A549 (cell line): ENCODE results near the gene IL1RAP. TPM values are rescaled to one million over a fixed set of nuclear protein-coding genes. Genes with fewer than 3 reads are reported as not detected.

Experiments
- ATAC-seq, 2 experiments: fragments of 200-7000 bp in 1 of 2; fragments of >200 bp in 1 of 2; cut with Nextera tagmentation in 1 of 2; cut with Tn5 transposase in 1 of 2; 3 replicates each; pipeline versions ENCODE4 v1.8.0 to v1.9.1; 2018 to 2020; ENCODE audit warnings: mild to moderate bottlenecking in 1 of 2, moderate library complexity in 1 of 2
- CTCF ChIA-PET: fragments of 300-600 bp; sonication (Branson Sonifier 250); formaldehyde crosslinking; extraction: SDS; loops from one replicate; lab custom pipeline; 2021; ENCODE audit warnings: antibody characterized with exemption, inconsistent platforms; lab: Yijun Ruan, JAX
- POLR2A ChIA-PET: fragments of 350-600 bp; formaldehyde crosslinking; extraction: SDS; loops from one replicate; lab custom pipeline; 2021; ENCODE audit warnings: antibody characterized with exemption, inconsistent platforms; lab: Yijun Ruan, JAX
- DNase-seq, 2 experiments: peaks; one replicate each; pipeline versions ENCODE4 v3.0.0 to v3.0.0-alpha.2; 2011 to 2016; ENCODE audit warnings: low read depth in 1 of 2, low spot score in 1 of 2
- FAIRE-seq: peaks from 2 replicates; lab custom pipeline; 2011; peaks lifted over from hg19 to GRCh38; lab: Jason Lieb, UNC
- H3K27ac ChIP-seq, 2 experiments: fragments of >200 bp; sonication (Bioruptor Twin); formaldehyde crosslinking; 3 replicates each; pipeline ENCODE4 v1.5.1; 2016 to 2017
- H3K4me1 ChIP-seq: fragments of >200 bp; sonication (Bioruptor Twin); formaldehyde crosslinking; 3 replicates; pipeline ENCODE4 v1.6.1; 2016
- H3K4me2 ChIP-seq: fragments of >200 bp; sonication (Bioruptor Twin); formaldehyde crosslinking; 3 replicates; pipeline ENCODE4 v1.6.1; 2016
- H3K4me3 ChIP-seq: fragments of >200 bp; sonication (Bioruptor Twin); formaldehyde crosslinking; 3 replicates; pipeline ENCODE4 v1.5.1; 2016
- H3K9me3 ChIP-seq: fragments of >200 bp; sonication (Bioruptor Twin); formaldehyde crosslinking; 3 replicates; pipeline ENCODE4 v1.6.1; 2016
- CBX8 ChIP-seq: fragments of 200-600 bp; sonication (generic); IDR thresholded peaks from 2 replicates; pipeline ENCODE4 v1.6.1; 2016
- CEBPB ChIP-seq, 2 experiments: fragments of >200 bp in 1 of 2; sonication (Bioruptor Twin) in 1 of 2; formaldehyde crosslinking in 1 of 2; IDR thresholded peaks; 2 replicates each; pipeline ENCODE4 v1.6.1; 2012 to 2016
- CTCF ChIP-seq: fragments of >200 bp; sonication (Bioruptor Twin); formaldehyde crosslinking; IDR thresholded peaks from 3 replicates; pipeline ENCODE4 v1.5.1; 2016
- EP300 ChIP-seq, 2 experiments: fragments of >200 bp; sonication (Bioruptor Twin); formaldehyde crosslinking; IDR thresholded peaks; 2 replicates in 1 of 2; 3 replicates in 1 of 2; pipeline ENCODE4 v1.6.1; 2016 to 2017
- ESRRA ChIP-seq: fragments of 150-350 bp; IDR thresholded peaks from 2 replicates; pipeline ENCODE4 v1.6.1; 2014; ENCODE audit warnings: mild to moderate bottlenecking, low read length, borderline replicate concordance
- FOSL2 ChIP-seq, 2 experiments: fragments of 450-650 bp in 1 of 2; fragments of >200 bp in 1 of 2; sonication (Bioruptor Twin) in 1 of 2; formaldehyde crosslinking; IDR thresholded peaks; 2 replicates each; pipeline versions ENCODE4 v1.5.0 to v1.6.1; 2016 to 2020; ENCODE audit warnings: mild to moderate bottlenecking in 1 of 2, moderate library complexity in 1 of 2
- FOXS1 ChIP-seq: fragments of 250-450 bp; sonication (Bioruptor Pico); IDR thresholded peaks from 2 replicates; pipeline ENCODE4 v1.5.0; 2020; ENCODE audit warnings: mild to moderate bottlenecking, moderate library complexity
- HEYL ChIP-seq: fragments of 250-450 bp; sonication (Bioruptor Pico); IDR thresholded peaks from 2 replicates; pipeline ENCODE4 v1.8.0; 2021; ENCODE audit warnings: mild to moderate bottlenecking, moderate library complexity
- HMGXB4 ChIP-seq: fragments of 250-450 bp; sonication (Bioruptor Pico); IDR thresholded peaks from 2 replicates; pipeline ENCODE4 v1.5.0; 2021; ENCODE audit warnings: mild to moderate bottlenecking, moderate library complexity, borderline replicate concordance
- HOXB13 ChIP-seq: fragments of 250-450 bp; sonication (Bioruptor Pico); IDR thresholded peaks from 2 replicates; pipeline ENCODE4 v1.5.0; 2020; ENCODE audit warnings: low read depth, mild to moderate bottlenecking, moderate library complexity
- JUN ChIP-seq, 2 experiments: fragments of >200 bp; sonication (Bioruptor Twin); formaldehyde crosslinking; IDR thresholded peaks; 2 replicates in 1 of 2; 3 replicates in 1 of 2; pipeline ENCODE4 v1.6.1; 2016 to 2017
- KDM1A ChIP-seq: fragments of 200-600 bp; sonication (generic); IDR thresholded peaks from 2 replicates; pipeline ENCODE4 v1.6.1; 2016; ENCODE audit warnings: low read depth, mild to moderate bottlenecking
- MAFK ChIP-seq: fragments of 450-650 bp; IDR thresholded peaks from 2 replicates; pipeline ENCODE4 v1.6.1; 2014; ENCODE audit not compliant: partially characterized antibody
- MAZ ChIP-seq: fragments of 150-350 bp; IDR thresholded peaks from 2 replicates; pipeline ENCODE4 v1.6.1; 2014; ENCODE audit warnings: antibody characterized with exemption, low read depth, low read length, borderline replicate concordance
- MYC ChIP-seq: IDR thresholded peaks from 2 replicates; pipeline ENCODE4 v1.6.1; 2012; ENCODE audit warnings: mild to moderate bottlenecking, inconsistent platforms, low read length, improper control_type of control experiment, borderline replicate concordance
- PHF8 ChIP-seq: fragments of 200-600 bp; sonication (generic); IDR thresholded peaks from 2 replicates; pipeline ENCODE4 v1.6.1; 2016; ENCODE audit warnings: low read depth, mild to moderate bottlenecking, antibody characterized with exemption, moderate library complexity, borderline replicate concordance
- POLR2AphosphoS2 ChIP-seq: conservative IDR thresholded peaks from 2 replicates; pipeline ENCODE4 v1.6.1; 2012; ENCODE audit warnings: low read length, improper control_type of control experiment, inconsistent platforms
- REST ChIP-seq: fragments of 200-600 bp; sonication (generic); IDR thresholded peaks from 2 replicates; pipeline ENCODE4 v1.6.1; 2016; ENCODE audit warnings: antibody characterized with exemption, mild to moderate bottlenecking, moderate library complexity
- SMC3 ChIP-seq: fragments of >200 bp; sonication (Bioruptor Twin); formaldehyde crosslinking; IDR thresholded peaks from 3 replicates; pipeline ENCODE4 v1.6.1; 2018; ENCODE audit warnings: inconsistent platforms
- USF2 ChIP-seq: fragments of 450-650 bp; IDR thresholded peaks from 2 replicates; pipeline ENCODE4 v1.6.1; 2014; ENCODE audit warnings: antibody characterized with exemption
- ZNF302 ChIP-seq: fragments of 250-450 bp; sonication (Bioruptor Pico); IDR thresholded peaks from 2 replicates; pipeline ENCODE4 v1.9.0; 2021; ENCODE audit warnings: inconsistent platforms, mild to moderate bottlenecking, moderate library complexity
- WGBS: methylation state at CpG from one replicate; pipeline ENCODE4 v1.1.6; 2017; ENCODE audit errors: missing lambda C conversion rate; 5-methylcytosine and 5-hydroxymethylcytosine counted together
- polyA plus RNA-seq, 4 experiments: library from polyadenylated mRNA; depleted of rRNA in 3 of 4; stranded (reverse); fragments of >200 nt; fragmentation: RNase III in 1 of 4; extraction: RNeasy Plus Mini Kit Qiagen cat#74134 plus additional on column Dnase treatment in 1 of 4; gene quantifications; 2 replicates in 3 of 4; 3 replicates in 1 of 4; pipeline ENCODE4 v1.2.3, GENCODE V29; 2011 to 2017

IL1RAP gene
- polyA plus RNA-seq, 2 of the 4 experiments (the other 2 are of a cell fraction): 3.9 to 18.5 TPM

- TF ChIP-seq HMGXB4 (CRISPR knock-in tag) (no peak), PHF8 (no peak), ZNF302 (CRISPR knock-in tag) (no peak), CBX8 (no peak), MAZ (no peak), MYC (no peak), FOXS1 (no peak), POLR2AphosphoS2 (no peak), KDM1A (no peak)
Observed at GRCh38 chr3:190531406-190531805, 17.5 kb downstream of the IL1RAP start (continued).

DNA sequence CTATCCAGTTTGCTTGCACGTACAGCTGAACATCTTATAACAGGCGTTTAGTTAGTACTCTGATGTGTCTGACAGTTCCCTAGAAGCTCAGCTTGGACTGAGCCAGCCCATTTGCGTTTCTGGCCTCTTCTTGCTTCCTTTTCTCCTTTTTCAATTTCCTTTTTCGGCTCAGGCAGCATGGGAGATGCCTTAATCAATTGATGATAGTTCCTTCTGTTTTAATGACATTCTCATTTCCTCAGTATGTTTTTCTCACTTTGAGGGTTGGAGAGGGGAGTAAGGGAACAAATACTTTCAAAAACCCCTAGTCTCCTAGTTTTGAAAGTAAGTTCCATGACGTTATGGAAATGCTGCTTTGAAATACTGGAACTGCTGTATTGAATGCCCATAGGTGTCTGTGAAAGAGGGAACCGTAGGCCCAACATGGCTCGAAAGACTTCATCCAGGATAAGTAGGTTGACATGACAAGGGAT, 18.9 kb downstream of the IL1RAP start:
- DNase-seq (no peak), FAIRE-seq (no peak), ATAC-seq (no peak)
- 92% methylated on average over 7 of the region's 7 CpGs for WGBS
- ChIA-PET CTCF (interaction anchor here (1.3 kb wide), 1 partner anchor 19 kb away, joined by 3 read pairs; the partner anchor contains the start of gene IL1RAP), POLR2A (interaction anchor here (4.1 kb wide), 1 partner anchor 19 kb away, joined by 31 read pairs; the partner anchor contains the start of gene IL1RAP)
- TF ChIP-seq SMC3 (no peak), FOSL2 (IDR thresholded peaks at IDR 0.05) (no peak), FOSL2 (CRISPR knock-in tag; IDR thresholded peaks at IDR 0.05) (no peak), REST (no peak), MAZ (no peak), MAFK (no peak), CEBPB (IDR thresholded peaks at IDR 0.05) (no peak), ESRRA (no peak)
- H3K4me3 ChIP-seq: no peak overlapping the region
- H3K27ac ChIP-seq: peak overlapping the region; percentile 78 to 94
- no peaks in the 10 kb centered on the region for H3K9me3 ChIP-seq
- peaks cover 47% of the 10 kb centered on the region for H3K4me1 ChIP-seq
- H3K4me2 ChIP-seq: peak overlapping the region; percentile 64

GRCh38 chr3:190533511-190534281, 19.8 kb downstream of the IL1RAP start:
- Histone ChIP-seq H3K4me2 (peak overlapping the region; percentile 64), H3K4me1 (peaks cover 38% of the 10 kb centered on the region), H3K9me3 (no peaks in the 10 kb centered on the region), H3K4me3 (no peak overlapping the region), H3K27ac (peak overlapping the region; percentile 78 to 94)
- ATAC-seq: peak; percentile 90 to 92
- peak; percentile 43 to 82 for DNase-seq
- CTCF ChIA-PET: interaction anchor here (0.9 to 1.0 kb wide), 2 partner anchors 166 to 167 kb away, joined by 3 read pairs; no protein-coding TSS in a partner anchor
- FAIRE-seq: no peak
- POLR2A ChIA-PET: interaction anchor here (1.0 to 4.1 kb wide), 3 partner anchors 14 to 33 kb away, joined by 3 to 31 read pairs (median 12); partner anchors contain the start of gene IL1RAP
- 20% methylated on average over 13 of the region's 13 CpGs for WGBS
- TF ChIP-seq HOXB13 (0 out of 2 replicates have a peak, but pooled peaks have one; percentile 48), USF2 (peak; percentile 23; the same call in 1 of the 2 replicates), MAFK (no peak), HEYL (CRISPR knock-in tag) (peak; percentile 74; the same call in 1 of the 2 replicates), EP300 (IDR thresholded peaks at IDR 0.05) (peak in 1 of 2 experiments; percentile 74; a peak in 1 of 5 replicates), HMGXB4 (CRISPR knock-in tag) (no peak), JUN (IDR thresholded peaks at IDR 0.05) (peak in 1 of 2 experiments; percentile 62; a peak in 2 of 5 replicates), CTCF (no peak), CEBPB (IDR thresholded peaks at IDR 0.05) (peak in 1 of 2 experiments; percentile 32; a peak in 1 of 4 replicates)
